Measurements from ENCODE around the gene SIKE1.
"Not testable (repeated sequence)": the region's sequence is repeated elsewhere in the genome, so short reads cannot be mapped to it uniquely, and the experiment has no call there.

Gene SIKE1

GRCh38 chr1:114780344-114781226 lies at the start of gene SIKE1:
TSS of gene SIKE1 (minus strand) at chr1:114780685. CDS start at chr1:114780607, 78 bp downstream.
- peak; percentile 89 for DNase-seq (ENCODE audit: low spot score)

DNA sequence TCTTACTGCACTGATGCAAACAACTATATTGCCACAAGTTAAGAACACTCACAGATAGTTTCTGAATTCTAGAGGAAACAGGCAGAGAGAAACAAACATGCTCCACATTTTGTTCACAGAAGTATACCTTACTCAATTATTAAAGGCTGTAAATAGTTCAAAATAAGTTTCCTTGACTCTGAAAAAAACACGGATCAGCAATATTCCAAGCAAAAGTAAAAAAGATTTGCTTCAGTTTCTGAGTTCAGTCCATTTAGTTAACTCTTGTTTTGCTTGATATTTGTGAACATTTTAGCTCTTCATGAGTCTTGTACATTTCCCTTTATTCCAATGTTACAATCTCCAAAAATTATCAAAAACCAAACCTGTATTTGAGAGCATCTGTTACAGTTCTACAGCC lies 49.6 kb upstream of the SIKE1 start:
- DNase-seq (ENCODE audit: low spot score), result not testable (repeated sequence)

DNA sequence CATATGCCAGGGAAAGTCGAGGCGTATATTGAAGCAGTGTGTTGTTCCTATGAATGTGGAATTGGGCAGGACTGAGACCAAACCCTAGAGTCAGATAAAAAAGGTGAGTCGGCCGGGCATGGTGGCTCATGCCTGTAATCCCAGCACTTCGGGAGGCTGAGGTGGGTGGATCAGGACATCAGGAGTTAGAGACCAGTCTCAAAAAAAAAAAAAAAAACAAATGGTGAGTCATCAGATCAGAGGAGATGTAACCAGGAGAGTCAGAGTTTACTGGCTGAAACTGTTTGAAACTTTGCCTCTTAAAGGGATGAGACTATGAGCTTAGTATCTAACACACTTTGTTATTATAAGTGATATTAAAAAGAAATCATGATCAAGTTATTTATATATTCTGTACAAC lies 47.8 kb upstream of the SIKE1 start:
- no peak for DNase-seq (ENCODE audit: low spot score)

DNA sequence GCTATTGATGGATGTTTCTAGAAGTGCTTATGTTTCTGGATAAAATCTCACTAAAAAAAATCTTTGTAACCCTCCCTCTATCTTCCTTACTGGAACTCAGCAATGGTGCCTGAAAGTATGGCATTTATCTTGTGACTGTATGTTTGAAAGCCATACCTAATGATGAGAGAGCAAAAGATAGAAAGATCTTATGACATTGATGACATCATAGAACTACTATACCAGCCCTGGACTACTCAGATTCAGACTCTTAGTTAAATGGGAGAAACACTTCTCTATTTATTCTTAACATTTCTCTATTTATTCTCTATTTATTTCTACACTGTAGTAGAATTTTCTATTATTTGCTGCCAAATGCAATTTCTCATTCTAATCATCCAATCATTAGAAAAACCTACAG lies 41.5 kb upstream of the SIKE1 start:
- no peak for DNase-seq (ENCODE audit: low spot score)

DNA sequence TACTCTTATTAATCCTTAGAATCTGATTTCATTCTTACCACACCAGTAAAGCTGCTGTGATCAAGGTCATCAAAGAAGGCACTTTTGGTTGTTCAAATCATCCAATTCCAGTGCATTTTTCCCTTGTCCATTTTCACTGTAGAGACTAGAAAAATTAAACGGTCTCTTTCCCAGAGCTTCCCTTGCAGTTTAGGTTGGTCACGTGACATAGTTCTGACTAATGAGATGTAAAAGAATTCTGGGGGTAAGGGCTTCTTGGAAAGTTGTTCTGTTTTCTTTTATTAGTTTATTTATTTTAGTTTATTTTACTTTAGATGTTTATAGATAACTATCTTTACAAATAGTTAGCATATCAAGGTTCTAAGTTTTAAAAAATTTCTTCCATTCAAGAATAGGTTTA lies 39.9 kb upstream of the SIKE1 start:
- DNase-seq (ENCODE audit: low spot score), result no peak

GRCh38 chr1:114819869-114820268 lies 39.4 kb upstream of the SIKE1 start:
- DNase-seq (ENCODE audit: low spot score), result no peak

DNA sequence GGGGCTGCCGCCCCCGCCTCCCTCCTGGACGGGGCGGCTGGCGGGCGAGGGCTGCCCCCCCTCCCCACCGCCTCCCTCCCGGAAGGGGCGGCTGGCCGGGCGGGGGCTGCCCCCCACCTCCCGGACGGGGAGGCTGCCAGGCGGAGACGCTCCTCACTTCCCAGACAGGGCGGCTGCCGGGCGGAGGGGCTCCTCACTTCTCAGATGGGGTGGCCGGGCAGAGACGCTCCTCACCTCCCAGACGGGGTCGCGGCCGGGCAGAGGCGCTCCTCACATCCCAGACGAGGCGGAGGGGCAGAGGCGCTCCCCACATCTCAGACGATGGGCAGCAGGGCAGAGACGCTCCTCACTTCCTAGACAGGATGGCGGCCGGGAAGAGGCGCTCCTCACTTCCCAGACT lies 24.0 kb upstream of the SIKE1 start:
- not testable (repeated sequence) for DNase-seq (ENCODE audit: low spot score)

DNA sequence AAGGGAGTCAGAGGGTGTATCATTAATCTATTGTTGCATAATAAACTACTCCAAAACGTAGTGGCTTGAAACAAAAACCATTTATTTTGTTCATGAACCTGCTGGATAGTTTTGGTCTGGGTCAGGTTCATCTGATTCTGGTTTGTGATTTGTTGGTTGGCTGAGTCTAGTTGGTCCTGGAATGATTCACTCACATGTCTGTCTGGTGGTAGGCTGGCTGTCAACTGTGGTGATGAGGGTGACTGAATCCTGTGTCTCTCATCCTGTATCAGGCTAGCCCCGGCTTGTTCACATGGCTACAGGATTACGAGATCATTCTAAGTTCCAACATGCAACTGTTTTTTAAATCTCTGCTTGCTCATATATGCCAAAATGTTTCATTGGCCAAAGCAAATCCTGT lies 22.5 kb upstream of the SIKE1 start:
- DNase-seq (ENCODE audit: low spot score), result no peak

DNA sequence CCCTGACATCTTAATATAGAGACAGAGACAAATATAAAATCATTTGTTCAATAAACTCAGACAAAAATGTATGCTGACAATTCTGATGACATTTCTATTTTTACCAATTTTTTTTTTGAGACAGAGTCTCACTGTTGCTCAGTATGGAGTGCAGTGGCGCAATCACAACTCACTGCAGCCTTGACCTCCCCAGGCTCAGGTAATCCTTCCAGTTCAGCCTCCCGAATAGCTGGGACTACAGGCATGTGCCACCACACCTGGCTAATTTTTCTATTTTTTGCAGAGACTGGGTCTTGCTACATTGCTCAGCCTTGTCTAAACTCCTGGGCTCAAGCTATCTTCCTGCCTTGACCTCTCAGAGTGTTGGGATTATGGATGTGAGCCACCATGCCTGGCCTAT lies 13.6 kb upstream of the SIKE1 start:
- DNase-seq (ENCODE audit: low spot score), result no peak

GRCh38 chr1:114790581-114790980 lies 10.1 kb upstream of the SIKE1 start:
- not testable (repeated sequence) for DNase-seq (ENCODE audit: low spot score)

GRCh38 chr1:114786440-114786839 lies 6.0 kb upstream of the SIKE1 start:
- DNase-seq (ENCODE audit: low spot score), result not testable (repeated sequence)

DNA sequence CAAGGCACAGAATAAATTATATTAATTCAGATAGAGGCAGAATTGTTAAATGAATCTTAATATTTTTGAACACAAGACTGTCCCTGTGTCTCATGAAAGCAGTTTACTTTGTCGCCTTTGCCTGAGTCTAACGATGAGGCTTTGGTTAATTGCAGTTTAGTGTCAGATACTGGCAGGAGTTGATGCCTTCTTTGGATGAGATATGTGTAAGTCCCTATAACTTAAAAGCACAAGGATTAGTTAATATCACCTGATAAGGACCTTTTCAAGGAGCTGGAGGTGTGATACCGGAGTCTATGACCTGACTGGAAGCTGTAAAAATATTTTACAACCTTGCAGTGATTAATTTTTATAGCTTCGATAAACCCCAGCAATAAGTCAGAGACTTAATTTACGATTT lies 2.0 kb upstream of the SIKE1 start:
- no peak for DNase-seq (ENCODE audit: low spot score)

GRCh38 chr1:114779722-114780121 lies 763 bp downstream of the SIKE1 start:
- no peak for DNase-seq (ENCODE audit: low spot score)

- DNase-seq (ENCODE audit: low spot score), result not testable (repeated sequence)
These were observed 3.8 kb downstream of the SIKE1 start for GRCh38 chr1:114776726-114777125.

- DNase-seq (ENCODE audit: low spot score), result no peak
These were observed 8.5 kb downstream of the SIKE1 start for GRCh38 chr1:114771992-114772391.

GRCh38 chr1:114770989-114771388 lies 9.5 kb downstream of the SIKE1 start:
- no peak for DNase-seq (ENCODE audit: low spot score)

- DNase-seq (ENCODE audit: low spot score), result no peak
These were observed 15.8 kb downstream of the SIKE1 start for GRCh38 chr1:114764689-114765088.

- no peak for DNase-seq (ENCODE audit: low spot score)
These were observed 22.1 kb downstream of the SIKE1 start for GRCh38 chr1:114758256-114758832.

- peak; percentile 100 for DNase-seq (ENCODE audit: low spot score)
These were observed 22.8 kb downstream of the SIKE1 start, which contains the start of gene CSDE1 for GRCh38 chr1:114757455-114758255. TSS of gene CSDE1 (minus strand) at chr1:114757984. CDS start at chr1:114739890, 18,094 bp downstream.

DNA sequence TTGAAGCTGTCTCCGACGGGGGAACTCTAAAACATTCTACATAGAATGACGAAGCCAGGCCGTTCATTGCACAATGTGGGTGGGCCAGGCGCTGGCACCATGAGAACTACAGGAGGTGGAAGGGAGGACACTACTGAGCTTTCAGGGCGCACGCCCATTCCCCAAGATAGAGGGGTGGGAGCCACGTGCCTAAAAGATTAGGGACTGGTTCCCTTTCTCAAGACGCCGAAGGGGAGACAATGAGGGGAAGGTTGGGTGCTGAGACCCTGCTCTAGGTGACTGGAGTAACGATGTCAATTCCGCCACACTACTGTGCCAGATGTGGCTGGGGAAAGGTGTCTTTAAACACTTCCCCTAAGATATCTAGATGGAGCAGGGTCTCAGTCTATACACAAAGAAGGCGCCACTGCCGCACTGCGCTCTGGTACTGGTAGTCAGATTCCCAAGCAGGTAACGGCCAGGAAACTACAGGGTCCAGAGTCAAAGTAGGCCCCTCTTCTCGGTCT lies 23.5 kb downstream of the SIKE1 start:
- peak; percentile 51 for DNase-seq (ENCODE audit: low spot score)

DNA sequence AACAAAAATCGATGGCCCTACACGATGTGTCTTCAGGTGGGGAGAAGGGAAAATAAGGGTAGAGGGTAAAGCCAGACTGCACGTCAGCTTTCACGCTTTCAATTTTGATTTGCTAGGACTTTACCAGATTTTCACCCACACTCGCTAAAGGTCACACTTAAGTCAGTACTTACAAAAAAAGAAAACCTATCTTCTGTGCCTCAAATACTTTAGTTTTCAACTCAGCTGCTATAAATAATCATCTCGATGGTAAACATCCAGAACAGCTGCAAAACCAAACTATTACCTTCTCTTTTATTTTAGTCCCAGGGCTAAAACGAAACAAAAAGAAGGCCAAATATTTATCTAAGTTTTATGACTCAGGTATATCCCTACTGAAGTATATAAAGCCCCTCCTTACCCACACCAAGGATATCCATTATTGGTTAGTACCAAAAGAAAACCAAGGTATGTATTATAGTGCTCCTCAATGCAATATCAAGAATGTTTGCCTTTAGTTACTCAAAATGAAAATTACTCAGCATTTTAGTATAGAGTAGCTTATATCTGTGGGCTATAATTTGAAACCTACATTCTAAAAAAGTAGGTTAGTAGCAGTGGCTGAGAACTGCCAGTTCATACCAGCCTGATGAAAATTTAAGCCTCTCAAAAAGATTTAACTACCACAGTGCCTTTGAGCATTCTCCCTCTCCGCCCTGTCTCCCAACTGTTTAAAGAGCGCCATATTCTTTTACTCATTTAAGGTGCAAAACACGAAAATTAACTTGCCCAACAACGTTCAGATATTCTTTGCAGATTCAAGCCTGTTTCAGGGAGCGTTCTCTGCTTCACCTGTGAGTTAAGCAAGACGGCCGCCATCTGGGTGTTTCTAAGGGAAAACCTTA lies 24.2 kb downstream of the SIKE1 start:
- no peak for DNase-seq (ENCODE audit: low spot score)

All from hematopoietic multipotent progenitor cell treated with erythropoietin and hydrocortisone succinate and interleukin-3 and kit ligand, for 17 days (in vitro differentiated cells).